Bronchus fibroblast of lung (primary cell): ENCODE measurements around the gene KCNE3. TPM values are rescaled to one million over a fixed set of nuclear protein-coding genes. Genes with fewer than 3 reads are reported as not detected.

Experiments
- total RNA-seq: library from RNA; depleted of rRNA; stranded (reverse); fragments of >200 nt; gene quantifications from 2 replicates; pipeline ENCODE4 v1.2.3, GENCODE V29; 2015

KCNE3 gene, protein sequence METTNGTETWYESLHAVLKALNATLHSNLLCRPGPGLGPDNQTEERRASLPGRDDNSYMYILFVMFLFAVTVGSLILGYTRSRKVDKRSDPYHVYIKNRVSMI
- total RNA-seq: 0.45 and 1.2 TPM in 2 replicates

DNA sequence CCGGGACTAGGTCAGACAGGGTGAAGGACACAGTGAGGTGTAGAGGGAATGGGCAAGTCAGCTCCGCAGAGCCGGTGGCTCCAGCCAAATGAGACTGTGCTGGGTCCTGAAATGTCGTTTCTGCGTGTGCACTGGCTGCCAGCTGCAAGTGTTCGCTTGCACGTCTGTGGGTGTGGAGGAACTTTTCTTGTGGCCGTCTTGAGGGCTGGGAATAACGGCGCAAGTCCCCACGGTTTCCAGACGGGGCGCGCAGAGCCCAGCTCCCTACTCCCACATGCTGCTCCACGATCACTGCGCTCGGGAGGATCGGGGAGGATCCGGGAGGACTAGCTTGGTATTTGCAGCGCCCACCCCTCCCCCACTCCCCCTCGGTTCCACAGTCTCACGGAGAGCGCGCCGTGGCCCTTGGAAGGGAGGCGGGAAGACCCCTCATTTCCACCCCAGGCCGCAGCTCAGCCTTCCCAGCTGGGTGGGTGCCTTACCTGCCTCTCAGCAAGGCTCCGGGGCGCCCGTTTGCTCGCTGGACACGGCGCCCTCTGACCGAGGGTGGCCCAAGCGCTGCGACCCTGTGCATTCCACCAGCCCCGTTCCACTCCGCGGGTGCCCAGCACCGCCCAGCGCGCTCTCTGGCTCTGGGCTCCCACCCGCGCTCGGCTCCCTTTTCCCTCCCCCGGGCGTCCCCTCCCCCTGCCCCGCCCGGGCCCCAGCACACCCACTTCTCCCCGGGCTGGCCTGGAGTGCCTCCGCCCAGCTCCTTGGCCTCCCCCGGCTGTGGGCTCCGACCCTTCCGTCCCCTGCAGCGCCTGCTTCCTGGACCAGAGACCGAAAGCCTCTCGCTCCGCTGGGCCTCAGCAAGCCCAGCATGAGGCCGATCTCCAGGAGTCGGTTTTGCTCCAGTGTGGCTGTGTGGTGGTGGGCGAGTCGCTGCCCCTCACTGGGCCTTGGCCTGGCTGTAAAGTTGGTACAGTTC lies at the start of gene KCNE3:
Gene KCNE3, minus strand, starts transcription at position 634 of the 970 bp plus-strand sequence. CDS start 9,986 bp downstream, outside the sequence.

DNA sequence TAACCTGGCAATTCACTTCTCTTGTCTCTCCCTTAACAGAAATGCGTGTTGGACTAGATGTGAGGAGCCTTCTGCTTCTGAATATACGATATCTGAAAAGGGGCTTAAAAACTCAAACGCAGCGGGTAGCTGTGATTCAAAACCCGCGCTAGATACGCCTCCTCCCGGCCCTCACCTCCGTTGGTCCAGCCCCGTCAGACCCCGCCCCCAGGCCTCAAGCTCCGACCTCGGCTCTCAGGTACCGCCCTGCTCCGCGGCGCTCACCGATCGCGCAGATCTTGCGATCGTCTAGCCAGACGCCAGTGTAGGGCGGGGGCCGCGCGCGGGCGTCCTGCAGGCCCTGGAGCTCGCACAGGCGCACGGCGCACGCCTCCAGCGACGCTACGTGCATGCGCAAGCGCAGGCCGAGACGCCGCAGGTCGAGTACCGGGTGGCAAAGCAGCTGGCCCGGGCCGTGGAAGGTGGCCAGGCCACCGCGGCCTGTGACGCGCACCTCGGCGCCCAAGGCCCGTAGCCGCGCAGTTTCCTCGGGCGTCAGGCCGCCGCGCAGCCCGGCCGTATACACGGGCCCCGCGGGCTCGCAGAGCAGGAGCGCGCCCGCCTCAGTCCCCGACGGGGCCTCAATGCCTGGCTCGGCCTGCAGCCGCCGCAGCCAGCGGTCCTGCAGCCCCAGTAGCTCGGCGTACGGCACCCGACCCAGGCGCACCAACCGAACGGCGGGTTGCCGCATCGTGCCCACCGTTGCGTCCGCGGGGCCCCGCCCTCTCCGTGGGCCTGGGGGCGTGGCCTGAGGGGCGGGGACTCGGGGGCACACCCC lies 25.8 kb upstream of the KCNE3 start, which contains the start of gene LIPT2:
Gene LIPT2, minus strand, starts transcription at position 751 of the 817 bp plus-strand sequence. Its CDS starts 21 bp downstream, at position 730.

Other genes starting within 250 kb of the KCNE3 start
- gene P4HA3, start 155.9 kb downstream of the KCNE3 start, total RNA-seq: 2.4 and 3.7 TPM in 2 replicates
- gene PGM2L1, start 69.1 kb downstream of the KCNE3 start, total RNA-seq: 0.74 and 1.2 TPM in 2 replicates
- 3.0 and 4.0 TPM in 2 replicates for gene LIPT2, start 26.2 kb upstream of the KCNE3 start, total RNA-seq
- gene POLD3, start 125.0 kb upstream of the KCNE3 start, total RNA-seq: 11.3 and 20.0 TPM in 2 replicates